COLO668 (cell line): ENCODE data around the gene BRK1.
A peak's percentile ranks its signal among the peaks of the same experiment; 100 is the strongest.
"Not testable (repeated sequence)": the region's sequence is repeated elsewhere in the genome, so short reads cannot be mapped to it uniquely, and the experiment has no call there.

Experiments used
- DNase-seq: peaks from one replicate; lab custom pipeline; 2025; ENCODE audit not compliant: unreplicated experiment; lab: John Stamatoyannopoulos, UW

Gene BRK1

DNA sequence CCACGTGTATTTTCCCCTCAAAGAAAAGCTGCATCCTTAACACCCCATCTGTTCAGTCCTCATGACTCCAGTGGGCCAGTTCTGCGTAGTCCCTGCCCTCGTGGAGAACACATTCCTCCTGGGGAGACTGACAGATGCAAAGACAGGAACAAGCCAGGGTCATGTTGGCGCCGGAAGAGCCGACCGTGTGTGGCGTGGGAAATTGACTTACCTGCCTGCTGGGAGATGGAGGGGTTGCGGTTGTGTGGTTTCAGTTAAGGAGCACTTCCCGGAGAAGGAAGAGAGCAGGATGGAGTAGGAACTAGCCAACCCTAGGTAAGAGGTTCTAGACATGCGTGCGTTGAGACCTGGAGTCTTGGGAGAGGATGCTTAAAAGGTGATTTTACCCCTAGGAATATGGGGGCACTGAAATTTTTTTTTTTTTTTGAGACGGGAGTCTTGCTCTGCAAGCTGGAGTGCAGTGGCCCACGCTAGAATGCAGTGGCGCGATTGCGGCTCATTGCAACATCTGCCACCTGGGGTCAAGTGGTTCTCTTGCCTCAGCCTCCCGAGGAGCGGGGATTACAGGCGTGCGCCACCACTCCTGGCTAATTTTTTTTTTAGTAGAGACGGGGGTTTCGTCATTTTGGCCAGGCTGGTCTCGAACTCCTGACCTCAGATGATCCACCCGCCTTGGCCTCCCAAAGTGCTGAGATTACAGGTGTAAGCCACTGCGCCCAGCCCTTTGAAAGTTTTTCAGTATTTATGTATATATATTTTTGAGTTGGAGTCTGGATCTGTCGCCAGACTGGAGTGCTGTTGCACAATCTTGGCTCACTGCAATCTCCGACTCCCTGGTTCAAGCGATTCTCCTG, 27.5 kb downstream of the BRK1 start:
- peak; percentile 40 for DNase-seq

- DNase-seq, result no peak
Measured at GRCh38 chr3:10145685-10146084, 30.2 kb downstream of the BRK1 start.

- DNase-seq, result no peak
Measured at GRCh38 chr3:10149226-10149625, 33.8 kb downstream of the BRK1 start.

- no peak for DNase-seq
Measured at GRCh38 chr3:10150987-10151386, 35.5 kb downstream of the BRK1 start.

- no peak for DNase-seq
Measured at GRCh38 chr3:10154335-10155122, 39.1 kb downstream of the BRK1 start.

GRCh38 chr3:10155123-10155472, 39.6 kb downstream of the BRK1 start:
- no peak for DNase-seq

DNA sequence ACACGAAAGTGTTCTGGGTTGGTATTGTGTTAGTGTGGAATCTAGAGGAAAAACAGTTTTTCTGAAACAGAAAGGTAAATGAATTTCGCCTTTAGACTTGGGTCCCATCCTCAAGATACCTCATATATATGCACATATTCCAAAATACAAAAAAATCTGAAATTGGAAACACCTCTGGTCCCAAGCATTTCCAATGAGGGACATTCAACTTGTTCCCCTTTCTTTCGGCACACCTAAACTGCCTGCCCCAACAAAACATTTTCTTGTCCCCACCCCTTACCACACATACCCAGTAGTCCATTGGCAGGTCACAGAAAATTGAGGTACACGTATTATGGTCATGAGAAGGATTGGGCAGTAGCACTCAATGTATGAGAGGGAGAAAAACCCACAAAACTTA, 40.2 kb downstream of the BRK1 start:
- no peak for DNase-seq

- no peak for DNase-seq
Measured at GRCh38 chr3:10157031-10157430, 41.6 kb downstream of the BRK1 start.

DNA sequence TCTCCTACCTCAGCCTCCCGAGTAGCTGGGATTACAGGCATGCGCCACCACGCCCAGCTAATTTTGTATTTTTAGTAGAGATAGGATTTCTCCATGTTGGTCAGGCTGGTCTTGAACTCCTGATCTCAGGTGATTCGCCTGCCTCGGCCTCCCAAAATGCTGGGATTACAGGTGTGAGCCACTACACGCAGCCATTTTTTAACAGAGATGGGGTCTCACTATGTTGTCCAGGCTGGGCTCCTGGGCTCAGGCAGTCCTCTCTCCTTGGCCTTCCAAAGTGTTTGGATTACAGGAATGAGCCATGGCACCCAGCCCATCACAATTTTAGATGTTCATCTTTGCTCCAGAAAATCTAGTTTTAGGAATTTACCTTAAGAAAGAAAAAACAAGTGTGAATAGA, 43.1 kb downstream of the BRK1 start:
- DNase-seq, result not testable (repeated sequence)

GRCh38 chr3:10160346-10160745, 44.9 kb downstream of the BRK1 start:
- DNase-seq, result no peak

DNA sequence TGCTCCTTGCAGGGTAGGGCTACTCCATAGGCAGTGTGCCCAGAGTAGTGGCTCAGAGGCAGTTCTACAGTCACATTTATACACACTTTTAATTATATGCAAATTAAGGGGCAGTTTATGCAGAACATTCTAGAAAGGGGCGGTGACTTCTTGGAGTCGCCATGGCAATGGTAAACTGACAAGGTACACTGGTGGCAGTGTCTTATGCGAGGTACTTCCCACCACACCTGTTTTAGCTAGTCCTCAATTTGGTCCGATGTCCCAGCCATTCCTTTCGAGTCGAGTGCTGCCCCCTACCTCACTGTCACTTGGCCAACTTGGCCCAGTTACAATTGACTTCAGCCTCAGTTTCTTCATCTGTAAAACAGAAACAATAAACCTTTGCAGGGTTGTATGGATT, 45.5 kb downstream of the BRK1 start:
- no peak for DNase-seq

DNA sequence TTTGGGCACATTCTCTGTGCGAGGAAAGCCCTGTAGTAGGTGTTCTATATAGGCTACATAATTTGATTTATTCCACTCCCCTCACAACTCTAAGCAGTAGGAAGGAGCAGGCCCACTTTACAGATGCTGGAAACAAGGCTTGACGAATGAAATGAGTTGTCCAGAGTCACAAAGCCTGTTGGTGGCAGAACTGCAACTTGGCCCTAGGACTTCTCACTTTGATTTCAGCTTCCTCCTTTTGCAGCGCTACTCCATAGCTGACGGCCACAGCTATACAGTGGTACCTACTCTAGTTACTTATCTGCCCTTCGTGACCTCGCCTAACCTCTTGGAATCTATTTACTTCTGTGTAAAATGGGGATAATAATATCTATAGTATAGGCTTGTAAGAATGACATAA, 46.7 kb downstream of the BRK1 start:
- DNase-seq, result no peak

- not testable (repeated sequence) for DNase-seq
Measured at GRCh38 chr3:10164201-10164545, 48.7 kb downstream of the BRK1 start.

- peak; percentile 59 for DNase-seq
Measured at GRCh38 chr3:10164546-10165393, 49.3 kb downstream of the BRK1 start, which contains the start of gene IRAK2. TSS of gene IRAK2 (plus strand) at chr3:10164919. CDS start at chr3:10164955, 36 bp downstream.

- DNase-seq, result no peak
Measured at GRCh38 chr3:10166213-10166604, 50.7 kb downstream of the BRK1 start.

GRCh38 chr3:10169000-10169496, 53.6 kb downstream of the BRK1 start:
- DNase-seq, result no peak

- no peak for DNase-seq
Measured at GRCh38 chr3:10170915-10171478, 55.5 kb downstream of the BRK1 start.

GRCh38 chr3:10173095-10173925, 57.8 kb downstream of the BRK1 start:
- DNase-seq, result no peak

GRCh38 chr3:10173926-10174435, 58.5 kb downstream of the BRK1 start:
- DNase-seq, result no peak

DNA sequence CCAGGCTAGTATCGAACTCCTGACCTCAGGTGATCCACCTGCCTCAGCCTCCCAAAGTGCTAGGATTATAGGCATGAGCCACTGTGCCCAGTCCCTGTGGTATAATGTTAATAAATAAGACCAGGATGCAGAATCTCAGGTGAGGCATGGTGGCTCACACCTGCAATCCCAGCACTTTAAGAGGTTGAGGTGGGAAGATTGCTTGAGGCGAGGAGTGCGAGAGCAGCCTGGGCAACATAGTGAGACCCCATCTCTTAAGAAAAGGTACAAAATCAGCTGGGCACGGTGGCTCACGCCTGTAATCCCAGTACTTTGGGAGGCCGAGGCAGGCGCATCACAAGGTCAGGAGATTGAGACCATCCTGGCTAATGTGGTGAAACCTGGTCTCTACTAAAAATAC, 59.9 kb downstream of the BRK1 start:
- DNase-seq, result not testable (repeated sequence)
